Tibial nerve (tissue), 4 donors: ENCODE results near the gene GNB1L. TPM values are rescaled to one million over a fixed set of nuclear protein-coding genes. Genes with fewer than 3 reads are reported as not detected.
A peak's percentile ranks its signal among the peaks of the same experiment; 100 is the strongest.

Experiments
- DNase-seq, 2 donors: peaks; one replicate each; pipeline ENCODE4 v3.0.0-alpha.2; 2019; ENCODE audit warnings: low spot score in 2 of 2
- H3K27ac ChIP-seq, 4 donors: fragments of 200-600 bp; sonication (generic) in 3 of 4; one replicate each; pipeline ENCODE4 v1.5.1; 2017 to 2019; ENCODE audit warnings: mild to moderate bottlenecking in 1 of 4
- H3K27me3 ChIP-seq, 2 donors: fragments of 200-600 bp; sonication (generic) in 1 of 2; one replicate each; pipeline versions ENCODE4 v1.5.1 to v1.6.0; 2017 to 2019
- H3K36me3 ChIP-seq, 3 donors: fragments of 200-600 bp; sonication (generic); one replicate each; pipeline ENCODE4 v1.5.1; 2018 to 2019
- H3K4me1 ChIP-seq, 4 donors: fragments of 200-600 bp; sonication (generic) in 3 of 4; one replicate each; pipeline ENCODE4 v1.5.1; 2017 to 2019
- H3K4me3 ChIP-seq, 4 donors: fragments of 200-600 bp; sonication (generic) in 3 of 4; one replicate each; pipeline ENCODE4 v1.5.1; 2017 to 2019; ENCODE audit warnings: mild to moderate bottlenecking in 1 of 4, moderate library complexity in 1 of 4
- H3K9me3 ChIP-seq, 4 donors: fragments of 200-600 bp; sonication (generic) in 3 of 4; one replicate each; pipeline ENCODE4 v1.5.1; 2017 to 2019
- EP300 ChIP-seq, 2 donors: sonication (generic); formaldehyde crosslinking; IDR thresholded peaks; one replicate each; pipeline ENCODE4 v1.6.1; 2017; ENCODE audit warnings: antibody characterized with exemption in 2 of 2, mild to moderate bottlenecking in 1 of 2
- POLR2A ChIP-seq, 2 donors: fragments of 450-650 bp; IDR thresholded peaks; one replicate each; pipeline ENCODE4 v1.6.1; 2017; ENCODE audit warnings: antibody characterized with exemption in 2 of 2, mild to moderate bottlenecking in 2 of 2, moderate library complexity in 2 of 2
- WGBS, 2 donors: methylation state at CpG; one replicate each; pipeline ENCODE4 v1.1.5; 2018; 5-methylcytosine and 5-hydroxymethylcytosine counted together
- total RNA-seq, 4 donors: library from RNA; depleted of rRNA; stranded (reverse); fragments of >200 nt; gene quantifications; one replicate each; pipeline ENCODE4 v1.1.0, GENCODE V29; 2016
- TF ChIP-seq, protein P1 (sequence below), 5 experiments: fragments of 200-600 bp in 3 of 5; fragments of 450-650 bp in 2 of 5; sonication (generic) in 3 of 5; IDR thresholded peaks; one replicate each; pipeline ENCODE4 v1.5.1; 2016 to 2019; ENCODE audit warnings: antibody characterized with exemption in 5 of 5, mild to moderate bottlenecking in 3 of 5, moderate library complexity in 2 of 5

Gene GNB1L
- total RNA-seq, 4 donors from 2014 or later: 2.9 to 8.1 (median 6.3) TPM

DNA sequence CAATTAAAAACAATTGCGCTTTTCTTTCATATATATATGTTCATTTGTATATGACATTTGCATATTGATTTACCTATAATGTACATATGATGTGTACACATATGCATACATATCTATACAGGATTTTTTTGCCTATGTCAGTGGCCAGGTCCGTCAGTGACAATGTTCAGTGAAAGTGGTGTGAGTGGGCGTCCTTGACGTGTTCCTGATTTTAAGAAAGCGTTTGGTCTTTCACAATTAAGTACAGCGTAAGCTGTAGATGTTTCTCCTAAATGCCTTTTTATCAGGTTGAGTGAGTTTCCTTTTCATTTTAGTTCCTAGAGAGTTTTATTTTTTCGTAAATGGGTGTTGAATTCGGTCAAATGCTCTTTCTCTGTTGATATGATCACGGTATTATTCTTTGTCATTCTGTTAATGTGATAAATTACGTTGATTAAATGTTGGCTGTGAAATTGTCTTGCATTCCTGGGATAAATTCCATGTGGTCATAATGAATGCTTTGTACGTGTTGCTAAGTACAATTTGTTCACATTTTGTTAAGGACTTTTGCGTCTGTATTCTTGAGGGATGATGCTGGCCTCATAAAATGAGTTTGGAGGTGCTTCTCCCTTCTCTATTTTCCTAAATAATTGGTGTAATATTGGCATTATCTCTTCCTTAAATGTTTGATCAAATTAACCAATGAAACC, 10.6 kb upstream of the GNB1L start:
- Histone ChIP-seq H3K9me3 (no peaks in the 10 kb centered on the region), H3K27me3 (no peaks in the 10 kb centered on the region), H3K4me3 (no peak overlapping the region), H3K4me1 (peaks cover 0 to 30% (median 8%) of the 10 kb centered on the region in 4 donors), H3K27ac (peak overlapping the region in 1 of 4 donors; percentile 45), H3K36me3 (no peaks in the 10 kb centered on the region)
- TF ChIP-seq, protein P1, sequence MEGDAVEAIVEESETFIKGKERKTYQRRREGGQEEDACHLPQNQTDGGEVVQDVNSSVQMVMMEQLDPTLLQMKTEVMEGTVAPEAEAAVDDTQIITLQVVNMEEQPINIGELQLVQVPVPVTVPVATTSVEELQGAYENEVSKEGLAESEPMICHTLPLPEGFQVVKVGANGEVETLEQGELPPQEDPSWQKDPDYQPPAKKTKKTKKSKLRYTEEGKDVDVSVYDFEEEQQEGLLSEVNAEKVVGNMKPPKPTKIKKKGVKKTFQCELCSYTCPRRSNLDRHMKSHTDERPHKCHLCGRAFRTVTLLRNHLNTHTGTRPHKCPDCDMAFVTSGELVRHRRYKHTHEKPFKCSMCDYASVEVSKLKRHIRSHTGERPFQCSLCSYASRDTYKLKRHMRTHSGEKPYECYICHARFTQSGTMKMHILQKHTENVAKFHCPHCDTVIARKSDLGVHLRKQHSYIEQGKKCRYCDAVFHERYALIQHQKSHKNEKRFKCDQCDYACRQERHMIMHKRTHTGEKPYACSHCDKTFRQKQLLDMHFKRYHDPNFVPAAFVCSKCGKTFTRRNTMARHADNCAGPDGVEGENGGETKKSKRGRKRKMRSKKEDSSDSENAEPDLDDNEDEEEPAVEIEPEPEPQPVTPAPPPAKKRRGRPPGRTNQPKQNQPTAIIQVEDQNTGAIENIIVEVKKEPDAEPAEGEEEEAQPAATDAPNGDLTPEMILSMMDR (IDR thresholded peaks at IDR 0.05): no peak
- peak in 1 of 2 donors; percentile 42 for TF ChIP-seq EP300 (IDR thresholded peaks at IDR 0.05)
- no peak for TF ChIP-seq POLR2A (IDR thresholded peaks at IDR 0.05)
- no peak for DNase-seq
- WGBS, 2 donors: 59 to 65% methylated on average over 12 of the region's 12 CpGs

DNA sequence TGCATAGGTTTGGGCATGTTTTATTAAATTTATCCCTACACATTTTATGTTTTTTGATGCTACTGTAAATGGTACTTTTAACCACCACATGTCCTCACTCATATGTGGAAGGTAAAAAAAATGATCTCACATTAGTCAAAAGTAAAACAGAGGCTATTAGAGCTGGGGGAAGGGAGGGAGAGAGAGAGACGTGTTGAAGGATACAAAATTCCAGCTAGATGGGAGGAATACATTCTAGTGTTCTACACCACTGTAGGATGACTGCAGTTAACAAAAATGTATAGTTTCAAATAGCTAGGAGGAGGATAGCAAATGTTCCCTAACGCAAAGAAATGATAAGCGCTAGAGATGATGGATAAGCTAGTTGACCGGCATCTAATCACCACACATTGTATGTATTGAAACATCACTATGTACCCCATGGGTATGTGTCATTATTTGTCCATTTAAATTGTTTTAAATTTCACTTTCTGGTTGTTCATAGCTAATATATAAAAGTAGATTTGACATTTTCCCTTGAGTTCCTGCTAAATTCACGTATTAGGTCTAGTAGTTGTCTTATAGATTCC, 9.9 kb upstream of the GNB1L start:
- no peaks in the 10 kb centered on the region for H3K27me3 ChIP-seq
- WGBS, 2 donors: 88 to 90% methylated on average over 5 of the region's 5 CpGs
- H3K4me3 ChIP-seq: no peak overlapping the region
- peak overlapping the region in 1 of 4 donors; percentile 45 for H3K27ac ChIP-seq
- DNase-seq: no peak
- peaks cover 0 to 23% (median 4%) of the 10 kb centered on the region in 4 donors for H3K4me1 ChIP-seq
- TF ChIP-seq, protein P1 (IDR thresholded peaks at IDR 0.05): no peak
- TF ChIP-seq POLR2A (IDR thresholded peaks at IDR 0.05) (no peak), EP300 (IDR thresholded peaks at IDR 0.05) (no peak)
- H3K36me3 ChIP-seq: no peaks in the 10 kb centered on the region
- H3K9me3 ChIP-seq: no peaks in the 10 kb centered on the region

GRCh38 chr22:19863571-19863970, 8.9 kb upstream of the GNB1L start:
- no peaks in the 10 kb centered on the region for H3K36me3 ChIP-seq
- DNase-seq: no peak
- 82 to 92% methylated on average over 5 of the region's 5 CpGs for WGBS, 2 donors
- no peak overlapping the region for H3K4me3 ChIP-seq
- no peak overlapping the region for H3K27ac ChIP-seq
- TF ChIP-seq, protein P1 (IDR thresholded peaks at IDR 0.05): no peak
- TF ChIP-seq POLR2A (IDR thresholded peaks at IDR 0.05): no peak
- TF ChIP-seq EP300 (IDR thresholded peaks at IDR 0.05): no peak
- peaks cover 0 to 13% (median 0%) of the 10 kb centered on the region in 4 donors for H3K4me1 ChIP-seq
- no peaks in the 10 kb centered on the region for H3K27me3 ChIP-seq
- H3K9me3 ChIP-seq: no peaks in the 10 kb centered on the region

DNA sequence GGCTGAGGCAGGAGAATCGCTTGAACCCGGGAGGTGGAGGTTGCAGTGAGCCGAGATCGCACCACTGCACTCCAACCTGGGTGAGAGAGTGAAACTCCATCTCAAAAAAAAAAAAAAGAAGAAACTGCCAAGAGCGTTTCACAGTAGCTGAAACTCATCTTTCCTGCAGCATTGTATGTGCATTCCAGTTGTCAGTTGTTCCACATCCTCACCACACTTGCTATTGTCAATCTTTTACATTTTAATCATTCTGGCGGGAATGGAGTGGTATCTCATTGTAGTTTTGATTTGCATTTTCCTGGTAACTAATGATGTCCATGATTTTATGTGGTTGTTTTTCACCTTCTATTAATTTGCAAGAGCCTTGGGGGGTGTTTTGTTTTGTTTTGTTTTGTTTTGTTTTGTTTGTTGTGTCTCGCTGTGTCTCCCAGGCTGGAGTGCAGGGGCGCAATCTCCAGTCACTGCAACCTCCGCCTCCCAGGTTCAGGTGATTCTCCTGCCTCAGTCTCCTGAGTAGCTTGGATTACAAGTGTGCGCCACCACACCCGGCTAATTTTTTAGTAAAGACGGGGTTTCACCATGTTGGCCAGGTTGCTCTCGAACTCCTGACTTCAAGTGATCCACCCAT, 8.1 kb upstream of the GNB1L start:
- WGBS, 2 donors: 93 to 97% methylated on average over 13 of the region's 13 CpGs
- no peak overlapping the region for H3K4me3 ChIP-seq
- no peaks in the 10 kb centered on the region for H3K36me3 ChIP-seq
- TF ChIP-seq, protein P1 (IDR thresholded peaks at IDR 0.05): no peak
- TF ChIP-seq POLR2A (IDR thresholded peaks at IDR 0.05) (no peak), EP300 (IDR thresholded peaks at IDR 0.05) (no peak)
- H3K27ac ChIP-seq: no peak overlapping the region
- DNase-seq: peak in 1 of 2 donors; percentile 1
- no peaks in the 10 kb centered on the region for H3K9me3 ChIP-seq
- peaks cover 0 to 6% (median 0%) of the 10 kb centered on the region in 4 donors for H3K4me1 ChIP-seq
- H3K27me3 ChIP-seq: no peaks in the 10 kb centered on the region
